ENCODE results near the gene ZC3H10.

GRCh38 chr12:56127485-56127887 lies 9.4 kb downstream of the ZC3H10 start:
- TF ChIP-seq NCOA5 (CRISPR knock-in tag; IDR thresholded peaks at IDR 0.05) (no peak), MAX (IDR thresholded peaks at IDR 0.05) (no peak)

Data from HepG2 (cell line).